ACC112 (cell line): ENCODE data around the gene ATP6V1G1.
A peak's percentile ranks its signal among the peaks of the same experiment; 100 is the strongest.

Experiments used
- H2AFZ ChIP-seq: fragments of 200-600 bp; sonication (generic); one replicate; pipeline ENCODE4 v1.6.0; 2017; ENCODE audit warnings: antibody characterized with exemption, low read length; ENCODE audit not compliant: unreplicated experiment
- H3K27ac ChIP-seq: fragments of 200-600 bp; sonication (generic); 2 replicates; pipeline ENCODE4 v1.5.1; 2014; ENCODE audit warnings: low read depth, mild to moderate bottlenecking, antibody characterized with exemption, low read length, moderate library complexity
- H3K27me3 ChIP-seq: fragments of 200-600 bp; sonication (generic); 2 replicates; pipeline ENCODE4 v1.6.1; 2014; ENCODE audit warnings: mild to moderate bottlenecking, antibody characterized with exemption, low read length, moderate library complexity, mixed read lengths; ENCODE audit not compliant: insufficient read depth
- H3K36me3 ChIP-seq: fragments of 200-600 bp; sonication (generic); 2 replicates; pipeline ENCODE4 v1.6.1; 2016; ENCODE audit warnings: mild to moderate bottlenecking, antibody characterized with exemption, low read length, moderate library complexity, mixed read lengths; ENCODE audit not compliant: insufficient read depth
- H3K4me1 ChIP-seq: fragments of 200-600 bp; sonication (generic); one replicate; pipeline ENCODE4 v1.6.1; 2016; ENCODE audit warnings: low read length, mixed read lengths; ENCODE audit not compliant: insufficient read depth, unreplicated experiment, control insufficient read depth
- H3K4me3 ChIP-seq: fragments of 200-600 bp; sonication (generic); 2 replicates; pipeline ENCODE4 v1.5.1; 2014; ENCODE audit warnings: mild to moderate bottlenecking, low read depth, low read length
- H3K79me2 ChIP-seq: fragments of 200-600 bp; sonication (generic); one replicate; pipeline ENCODE4 v1.6.0; 2016; ENCODE audit warnings: low read length; ENCODE audit not compliant: control insufficient read depth, unreplicated experiment, insufficient read depth

ATP6V1G1 gene

DNA sequence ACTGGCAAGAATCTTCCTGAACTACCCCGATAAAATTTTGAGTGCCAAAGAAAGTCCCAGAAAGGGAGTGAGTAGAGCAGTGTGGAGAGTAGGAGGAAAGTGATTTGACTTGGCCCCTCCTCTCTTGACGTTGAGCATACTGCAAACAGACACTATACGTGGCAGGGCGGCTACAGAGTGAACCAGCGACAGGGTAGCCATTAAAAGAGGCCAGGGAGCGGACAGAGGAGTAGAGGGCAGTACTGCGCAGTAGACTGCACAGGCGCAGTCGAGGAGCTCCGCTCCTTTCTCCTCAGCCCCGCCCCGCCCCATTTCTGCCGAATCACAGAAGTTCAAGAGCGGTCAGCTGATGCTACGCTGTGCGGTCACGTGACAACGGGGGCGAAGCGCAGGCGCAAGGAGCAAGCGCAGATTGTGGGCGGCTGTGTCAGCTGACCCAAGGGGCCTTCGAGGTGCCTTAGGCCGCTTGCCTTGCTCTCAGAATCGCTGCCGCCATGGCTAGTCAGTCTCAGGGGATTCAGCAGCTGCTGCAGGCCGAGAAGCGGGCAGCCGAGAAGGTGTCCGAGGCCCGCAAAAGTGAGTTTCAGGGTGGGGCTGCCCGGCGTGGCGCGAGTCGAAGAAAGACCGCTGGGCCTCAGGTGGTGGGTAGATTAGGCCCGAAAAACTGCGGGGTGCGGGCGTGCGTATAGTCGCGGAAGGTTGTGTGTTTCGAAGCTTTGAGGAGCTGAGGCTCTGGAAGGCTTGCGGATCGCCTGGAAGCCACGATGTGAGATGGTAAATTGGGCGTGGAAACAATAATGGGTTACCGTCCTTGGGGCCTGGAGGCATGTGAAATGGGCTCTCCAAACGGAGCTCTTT, at the start of gene ATP6V1G1:
Gene ATP6V1G1 (plus strand): TSS at position 425 of the 858 bp plus-strand sequence. CDS start 70 bp downstream, at position 495.
- Histone ChIP-seq H2AFZ (peak within 1 kb of the TSS; percentile 90), H3K36me3 (peaks cover 1% of the 10 kb centered on the region), H3K4me1 (peaks cover 29% of the 10 kb centered on the region), H3K4me3 (peak within 1 kb of the TSS; percentile 94), H3K79me2 (peaks cover 49% of the 10 kb centered on the region), H3K27me3 (no peaks in the 10 kb centered on the region), H3K27ac (peak within 1 kb of the TSS; percentile 70)

GRCh38 chr9:114538241-114538640, 49.3 kb upstream of the ATP6V1G1 start:
- Histone ChIP-seq H3K36me3 (no peaks in the 10 kb centered on the region), H3K27me3 (no peaks in the 10 kb centered on the region), H2AFZ (no peak overlapping the region), H3K79me2 (no peaks in the 10 kb centered on the region), H3K4me1 (no peaks in the 10 kb centered on the region), H3K4me3 (no peak overlapping the region), H3K27ac (no peak overlapping the region)

GRCh38 chr9:114539701-114540380, 47.7 kb upstream of the ATP6V1G1 start:
- H3K4me1 ChIP-seq: no peaks in the 10 kb centered on the region
- no peaks in the 10 kb centered on the region for H3K79me2 ChIP-seq
- H3K36me3 ChIP-seq: no peaks in the 10 kb centered on the region
- no peak overlapping the region for H3K4me3 ChIP-seq
- H3K27ac ChIP-seq: no peak overlapping the region
- H3K27me3 ChIP-seq: no peaks in the 10 kb centered on the region
- no peak overlapping the region for H2AFZ ChIP-seq

DNA sequence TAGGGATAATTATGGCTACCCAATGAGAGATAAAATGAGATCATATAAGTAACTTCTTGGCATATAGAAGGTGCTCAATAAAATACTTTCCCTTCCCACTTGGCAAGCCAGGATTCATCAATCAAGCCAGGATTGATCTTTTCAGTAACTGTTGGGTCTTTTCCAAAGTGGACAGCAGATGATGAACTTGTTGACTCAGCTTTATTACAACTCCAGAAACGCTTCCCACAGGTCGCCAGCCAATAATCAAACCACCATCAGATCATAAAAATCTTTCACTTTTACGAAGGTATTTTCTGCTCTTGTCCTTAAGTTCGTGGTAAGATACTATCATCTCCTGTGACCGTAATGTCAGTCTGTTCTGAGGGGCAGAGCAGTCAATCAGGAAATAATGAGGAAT, 42.5 kb upstream of the ATP6V1G1 start:
- H3K27me3 ChIP-seq: peaks cover 16% of the 10 kb centered on the region; the same call in 1 of the 2 replicates
- no peak overlapping the region for H2AFZ ChIP-seq
- H3K27ac ChIP-seq: no peak overlapping the region
- no peaks in the 10 kb centered on the region for H3K36me3 ChIP-seq
- H3K79me2 ChIP-seq: no peaks in the 10 kb centered on the region
- no peaks in the 10 kb centered on the region for H3K4me1 ChIP-seq
- H3K4me3 ChIP-seq: no peak overlapping the region

- Histone ChIP-seq H3K79me2 (no peaks in the 10 kb centered on the region), H3K27me3 (peaks cover 16% of the 10 kb centered on the region; the same call in 1 of the 2 replicates), H3K36me3 (no peaks in the 10 kb centered on the region), H3K4me1 (peaks cover 4% of the 10 kb centered on the region), H2AFZ (no peak overlapping the region), H3K27ac (no peak overlapping the region), H3K4me3 (no peak overlapping the region)
Observed at GRCh38 chr9:114546851-114547250, 40.7 kb upstream of the ATP6V1G1 start.

DNA sequence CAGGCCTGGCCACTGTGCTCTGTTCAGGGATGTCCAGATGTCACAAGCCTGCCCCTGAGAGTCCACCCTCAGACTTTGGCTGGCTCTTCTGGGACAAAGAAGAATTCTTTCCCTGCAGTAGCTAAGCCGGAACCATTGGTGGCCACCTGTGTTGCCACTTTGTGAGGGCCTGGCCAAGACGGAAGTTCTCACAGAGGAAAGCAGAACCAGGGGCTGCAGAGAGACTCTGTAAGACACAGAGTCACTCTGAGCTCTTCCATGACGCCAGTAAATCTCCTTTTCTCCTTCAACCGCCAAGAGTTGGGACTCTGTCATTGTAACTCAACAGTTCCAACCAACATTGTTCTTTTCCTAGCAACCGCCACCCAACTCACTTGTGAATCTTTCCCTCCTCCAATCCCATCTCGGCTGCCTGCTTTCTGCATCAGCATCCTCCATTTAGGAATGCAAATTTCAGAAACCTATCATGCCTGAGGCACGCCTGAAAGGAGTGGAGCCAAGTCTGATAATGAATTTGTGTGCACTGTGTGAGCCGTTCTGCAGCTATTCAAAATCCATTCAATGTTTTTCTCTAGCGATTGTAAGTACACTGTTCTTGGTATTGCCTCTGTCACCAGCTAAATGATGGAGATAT, 37.8 kb upstream of the ATP6V1G1 start:
- no peaks in the 10 kb centered on the region for H3K36me3 ChIP-seq
- peaks cover 14% of the 10 kb centered on the region for H3K4me1 ChIP-seq
- no peak overlapping the region for H2AFZ ChIP-seq
- no peak overlapping the region for H3K27ac ChIP-seq
- H3K4me3 ChIP-seq: no peak overlapping the region
- peaks cover 16% of the 10 kb centered on the region; the same call in 1 of the 2 replicates for H3K27me3 ChIP-seq
- no peaks in the 10 kb centered on the region for H3K79me2 ChIP-seq

- 0 out of 2 replicates have a peak, but pooled peaks cover 5% of the 10 kb centered on the region for H3K27me3 ChIP-seq
- peak overlapping the region; percentile 82 for H3K27ac ChIP-seq
Observed at GRCh38 chr9:114551750-114552685, 35.6 kb upstream of the ATP6V1G1 start.

DNA sequence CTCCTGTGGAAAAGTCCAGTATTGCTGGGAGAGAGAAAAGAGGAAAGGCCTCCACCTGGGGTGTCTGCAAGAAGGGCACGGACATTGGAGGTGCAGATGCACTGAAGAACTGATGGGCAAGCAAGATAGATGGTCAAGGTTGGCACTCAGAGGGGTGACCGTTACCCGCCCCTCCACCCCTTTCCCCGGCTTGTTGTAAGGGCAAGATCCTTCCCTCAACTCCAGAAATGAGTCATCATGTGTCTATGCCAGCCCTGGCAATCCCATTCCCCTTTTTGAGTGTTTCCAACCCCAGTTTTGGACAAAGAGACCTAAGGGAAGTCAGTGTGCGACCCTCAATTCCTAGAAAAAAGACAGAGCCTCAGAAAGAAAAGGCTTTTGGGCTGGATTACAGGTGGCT, 34.9 kb upstream of the ATP6V1G1 start:
- Histone ChIP-seq H3K4me1 (peaks cover 14% of the 10 kb centered on the region), H2AFZ (no peak overlapping the region), H3K79me2 (no peaks in the 10 kb centered on the region), H3K4me3 (peak overlapping the region; percentile 17; the same call in 1 of the 2 replicates), H3K36me3 (no peaks in the 10 kb centered on the region), H3K27me3 (no peaks in the 10 kb centered on the region), H3K27ac (peak overlapping the region; percentile 82)

More at GRCh38 chr9:114551750-114552685, 35.6 kb upstream of the ATP6V1G1 start:
- Histone ChIP-seq H2AFZ (no peak overlapping the region), H3K4me3 (peak overlapping the region; percentile 17; the same call in 1 of the 2 replicates), H3K36me3 (no peaks in the 10 kb centered on the region), H3K79me2 (no peaks in the 10 kb centered on the region), H3K4me1 (peaks cover 14% of the 10 kb centered on the region)

- peaks cover 14% of the 10 kb centered on the region for H3K4me1 ChIP-seq
- no peak overlapping the region for H3K27ac ChIP-seq
- H3K4me3 ChIP-seq: no peak overlapping the region
- H3K79me2 ChIP-seq: no peaks in the 10 kb centered on the region
- H2AFZ ChIP-seq: no peak overlapping the region
- no peaks in the 10 kb centered on the region for H3K36me3 ChIP-seq
- H3K27me3 ChIP-seq: no peaks in the 10 kb centered on the region
Observed at GRCh38 chr9:114553202-114553601, 34.4 kb upstream of the ATP6V1G1 start.

GRCh38 chr9:114555696-114556095, 31.9 kb upstream of the ATP6V1G1 start:
- no peaks in the 10 kb centered on the region for H3K27me3 ChIP-seq
- H2AFZ ChIP-seq: no peak overlapping the region
- H3K79me2 ChIP-seq: no peaks in the 10 kb centered on the region
- H3K36me3 ChIP-seq: no peaks in the 10 kb centered on the region
- no peak overlapping the region for H3K4me3 ChIP-seq
- H3K27ac ChIP-seq: no peak overlapping the region
- H3K4me1 ChIP-seq: peaks cover 14% of the 10 kb centered on the region
